GM13976 (cell line): Measurements from ENCODE around the gene NUCKS1.

Experiments
- DNase-seq: peaks from one replicate; pipeline ENCODE4 v3.0.0; 2012; ENCODE audit warnings: low spot score
- in situ Hi-C: fragments of 300-500 bp; cut with MboI; formaldehyde crosslinking; loops from one replicate; pipeline ENCODE4 v1.12.0; 2022; ENCODE audit warnings: low sequenced_read_pairs, mixed read lengths, inconsistent platforms; ENCODE audit not compliant: unreplicated experiment
- TF ChIP-seq, protein P1 (sequence below): IDR thresholded peaks from 2 replicates; pipeline ENCODE4 v1.5.1; 2012; ENCODE audit warnings: borderline replicate concordance, mild to moderate bottlenecking; ENCODE audit not compliant: insufficient read depth; ENCODE audit errors: extremely low read depth, missing control alignments, control extremely low read depth

Gene NUCKS1

DNA sequence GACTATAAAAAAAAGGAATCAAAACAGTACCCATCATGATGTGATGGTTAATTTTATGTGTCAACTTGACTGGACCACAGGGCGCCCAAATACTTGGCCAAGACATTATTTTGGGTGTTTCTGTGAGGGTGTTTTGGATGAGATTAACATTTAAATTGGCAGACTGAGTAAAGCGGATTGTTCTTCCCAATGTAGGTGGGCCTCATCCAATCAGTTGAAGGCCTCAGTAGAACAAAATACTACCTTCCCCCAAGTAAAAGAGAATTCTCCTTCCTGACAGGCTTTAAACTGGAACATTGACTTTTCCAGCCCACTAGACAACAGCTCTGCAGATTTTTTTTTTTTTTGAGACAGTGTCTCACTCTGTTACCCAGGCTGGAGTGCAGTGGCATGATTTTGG, 14.6 kb upstream of the NUCKS1 start:
- TF ChIP-seq, protein P1, sequence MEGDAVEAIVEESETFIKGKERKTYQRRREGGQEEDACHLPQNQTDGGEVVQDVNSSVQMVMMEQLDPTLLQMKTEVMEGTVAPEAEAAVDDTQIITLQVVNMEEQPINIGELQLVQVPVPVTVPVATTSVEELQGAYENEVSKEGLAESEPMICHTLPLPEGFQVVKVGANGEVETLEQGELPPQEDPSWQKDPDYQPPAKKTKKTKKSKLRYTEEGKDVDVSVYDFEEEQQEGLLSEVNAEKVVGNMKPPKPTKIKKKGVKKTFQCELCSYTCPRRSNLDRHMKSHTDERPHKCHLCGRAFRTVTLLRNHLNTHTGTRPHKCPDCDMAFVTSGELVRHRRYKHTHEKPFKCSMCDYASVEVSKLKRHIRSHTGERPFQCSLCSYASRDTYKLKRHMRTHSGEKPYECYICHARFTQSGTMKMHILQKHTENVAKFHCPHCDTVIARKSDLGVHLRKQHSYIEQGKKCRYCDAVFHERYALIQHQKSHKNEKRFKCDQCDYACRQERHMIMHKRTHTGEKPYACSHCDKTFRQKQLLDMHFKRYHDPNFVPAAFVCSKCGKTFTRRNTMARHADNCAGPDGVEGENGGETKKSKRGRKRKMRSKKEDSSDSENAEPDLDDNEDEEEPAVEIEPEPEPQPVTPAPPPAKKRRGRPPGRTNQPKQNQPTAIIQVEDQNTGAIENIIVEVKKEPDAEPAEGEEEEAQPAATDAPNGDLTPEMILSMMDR = no peak
- no peak for DNase-seq
- in situ Hi-C loops = no loop called here

DNA sequence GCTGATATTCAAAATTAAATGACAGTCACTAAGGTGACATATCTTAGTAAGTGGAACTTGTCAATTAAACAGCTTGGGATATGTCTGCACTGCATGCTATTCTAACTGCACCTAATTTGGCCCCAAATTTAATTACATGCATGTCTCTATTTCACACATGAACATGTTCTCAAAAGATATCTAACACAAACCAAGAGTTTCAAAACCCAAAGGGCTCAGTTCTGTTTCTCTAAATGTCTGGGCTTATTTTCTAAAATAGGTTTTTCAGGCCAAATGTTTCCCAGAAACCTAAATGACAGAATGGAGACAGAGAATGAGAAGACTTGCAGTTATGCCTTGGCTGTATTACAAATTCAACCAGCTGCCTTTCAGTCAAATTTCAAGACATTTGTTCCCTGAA, 14.0 kb upstream of the NUCKS1 start:
- in situ Hi-C loops = no loop called here

DNA sequence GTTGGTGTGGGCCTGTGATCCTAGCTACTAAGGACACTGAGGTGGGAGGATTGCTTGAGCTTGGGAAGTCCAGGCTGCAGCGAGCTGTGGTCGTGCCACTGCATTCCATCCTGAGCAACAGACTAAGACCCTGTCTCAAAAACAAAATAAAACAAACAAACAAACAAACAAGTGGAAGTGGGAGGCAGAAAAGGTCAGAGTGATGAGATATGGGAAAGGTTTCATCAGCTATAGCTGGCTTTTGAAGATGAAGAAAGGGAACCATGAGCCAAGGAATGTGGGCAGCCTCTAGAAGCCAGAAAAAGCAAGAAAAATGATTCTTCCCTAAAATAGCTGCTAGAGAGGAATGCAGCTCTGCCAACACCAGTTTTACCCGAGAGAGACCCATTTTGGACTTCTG, 10.6 kb upstream of the NUCKS1 start:
- TF ChIP-seq, protein P1 = no peak
- DNase-seq = no peak
- in situ Hi-C loops = no loop called here

More for the DNA sequence above, 14.0 kb upstream of the NUCKS1 start:
- no peak for DNase-seq
- TF ChIP-seq, protein P1 = no peak

DNA sequence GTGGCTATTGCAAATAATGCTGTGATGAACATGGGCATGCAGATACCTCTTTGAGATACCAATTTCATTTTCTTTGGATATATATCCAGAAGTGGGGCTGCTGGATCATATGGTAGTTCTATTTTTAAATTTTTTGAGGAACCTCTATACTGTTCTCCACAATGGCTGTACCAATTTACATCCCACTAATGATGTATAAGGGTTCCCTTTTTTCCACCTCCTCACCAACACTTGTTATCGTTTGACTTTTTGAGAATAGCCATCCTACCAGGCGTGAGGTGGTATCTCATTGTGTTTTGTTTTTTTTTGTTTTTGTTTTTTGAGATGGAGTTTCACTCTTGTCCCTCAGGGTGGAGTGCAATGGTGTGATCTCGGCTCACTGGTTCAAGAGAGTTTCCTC, 6.6 kb upstream of the NUCKS1 start:
- in situ Hi-C loops = no loop called here
- TF ChIP-seq, protein P1 = no peak
- DNase-seq = no peak

DNA sequence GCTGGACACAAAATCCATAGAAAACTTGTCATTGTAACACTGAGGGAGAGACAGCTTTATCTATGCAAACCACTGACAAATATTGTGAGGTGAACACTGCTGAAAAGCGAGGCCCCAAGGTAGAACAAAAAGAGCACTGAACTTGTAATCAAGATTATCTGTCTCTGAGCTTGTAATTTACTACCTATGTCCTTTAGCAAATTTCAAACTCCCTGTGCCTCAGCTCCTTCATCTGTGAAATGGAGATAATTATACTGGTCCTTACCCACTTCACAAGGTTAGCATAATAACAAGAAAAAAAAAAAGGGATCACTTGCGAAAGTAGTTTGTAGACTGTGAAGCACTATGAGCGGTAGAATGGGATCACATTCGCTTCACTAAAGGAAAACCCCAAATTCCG, 4.9 kb upstream of the NUCKS1 start:
- no peak for DNase-seq
- in situ Hi-C loops = no loop called here
- TF ChIP-seq, protein P1 = no peak

DNA sequence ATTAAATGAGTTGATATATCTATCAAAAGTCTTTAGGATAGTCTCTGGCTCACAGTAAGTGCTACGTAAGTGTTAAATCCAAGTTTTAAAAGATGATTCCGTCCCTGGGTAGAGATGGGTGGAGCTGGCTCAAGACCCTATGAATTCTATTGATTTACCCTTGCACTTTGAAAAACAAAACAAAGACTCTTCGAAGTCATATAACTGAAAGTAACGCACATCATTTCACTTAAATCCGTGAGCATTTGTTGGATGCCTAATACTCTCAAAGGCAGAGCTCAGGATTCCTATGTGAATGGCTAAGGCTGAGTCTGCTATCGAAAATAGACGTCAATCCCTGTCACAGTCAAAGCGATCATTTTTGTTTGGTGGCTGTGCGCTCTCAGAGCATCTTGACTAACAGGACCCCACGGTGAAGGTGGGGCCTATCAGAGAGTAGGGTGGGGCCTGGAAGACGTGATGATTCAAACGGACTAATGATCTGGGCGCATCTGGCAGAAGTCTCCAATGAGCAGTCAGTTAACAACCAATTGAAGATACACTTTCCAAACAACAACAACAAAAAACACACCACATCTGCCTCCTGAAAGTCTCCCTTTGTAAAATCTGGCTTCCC, 1.2 kb upstream of the NUCKS1 start:
- in situ Hi-C loops = no loop called here
- TF ChIP-seq, protein P1 = no peak
- no peak for DNase-seq
